DOHH2 (cell line): Measurements from ENCODE around the gene PPM1J.

Source experiments
- H3F3A ChIP-seq: fragments of 200-600 bp; sonication (generic), shearing (Covaris generic); 2 replicates; pipeline ENCODE4 v1.6.0; 2016; ENCODE audit warnings: antibody characterized with exemption, mild to moderate bottlenecking; ENCODE audit not compliant: control insufficient read depth, insufficient read depth
- H3K27ac ChIP-seq: fragments of 200-600 bp; sonication (generic); 2 replicates; pipeline ENCODE4 v1.5.1; 2014; ENCODE audit warnings: low read depth, mild to moderate bottlenecking, low read length, moderate library complexity
- H3K27me3 ChIP-seq: fragments of 200-600 bp; sonication (generic); 2 replicates; pipeline ENCODE4 v1.6.1; 2014; ENCODE audit warnings: mild to moderate bottlenecking, low read length, mixed read lengths; ENCODE audit not compliant: control insufficient read depth
- H3K36me3 ChIP-seq: fragments of 200-600 bp; sonication (generic); 2 replicates; pipeline ENCODE4 v1.6.1; 2014; ENCODE audit warnings: mild to moderate bottlenecking, low read length, moderate library complexity, mixed read lengths; ENCODE audit not compliant: control insufficient read depth
- H3K4me1 ChIP-seq: fragments of 200-600 bp; sonication (generic); 2 replicates; pipeline ENCODE4 v1.6.1; 2014; ENCODE audit warnings: mild to moderate bottlenecking, low read length, mixed read lengths; ENCODE audit not compliant: control insufficient read depth
- H3K4me2 ChIP-seq: fragments of 200-600 bp; sonication (generic); 2 replicates; pipeline ENCODE4 v1.6.0; 2014; ENCODE audit warnings: mild to moderate bottlenecking, low read length, moderate library complexity
- H3K4me3 ChIP-seq: fragments of 200-600 bp; sonication (generic); 2 replicates; pipeline ENCODE4 v1.5.1; 2014; ENCODE audit warnings: mild to moderate bottlenecking, low read length, mixed read lengths
- H3K79me2 ChIP-seq: fragments of 200-600 bp; sonication (generic); 2 replicates; pipeline ENCODE4 v1.6.1; 2014; ENCODE audit warnings: mild to moderate bottlenecking, low read length, mixed read lengths; ENCODE audit not compliant: control insufficient read depth
- H3K9me2 ChIP-seq: fragments of 200-600 bp; sonication (generic); replicated peaks from 2 replicates; pipeline ENCODE4 v1.6.1; 2014; ENCODE audit warnings: mild to moderate bottlenecking, low read length, mixed read lengths; ENCODE audit not compliant: control insufficient read depth
- H3K9me3 ChIP-seq: fragments of 200-600 bp; sonication (generic); 2 replicates; pipeline ENCODE4 v1.6.1; 2014; ENCODE audit warnings: antibody characterized with exemption, low read length, mixed read lengths; ENCODE audit not compliant: control insufficient read depth, insufficient read depth
- H4K20me1 ChIP-seq: fragments of 200-600 bp; sonication (generic); 2 replicates; pipeline ENCODE4 v1.6.0; 2014; ENCODE audit warnings: low read depth, mild to moderate bottlenecking, antibody characterized with exemption, low read length, moderate library complexity; ENCODE audit not compliant: control insufficient read depth, insufficient read depth
- EZH2phosphoT487 ChIP-seq: fragments of 200-600 bp; sonication (generic); IDR thresholded peaks from 2 replicates; pipeline ENCODE4 v1.6.1; 2017; ENCODE audit warnings: borderline replicate concordance, mild to moderate bottlenecking, antibody characterized with exemption, low read length, moderate library complexity, mixed read lengths
- TF ChIP-seq, protein P1 (sequence below): fragments of 200-600 bp; sonication (generic); IDR thresholded peaks from one replicate; pipeline ENCODE4 v1.5.1; 2014; ENCODE audit warnings: antibody characterized with exemption, mild to moderate bottlenecking, low read depth, low read length; ENCODE audit not compliant: poor library complexity, severe bottlenecking

The PPM1J gene

GRCh38 chr1:112744009-112744578 lies 29.0 kb upstream of the PPM1J start:
- no peak for TF ChIP-seq EZH2phosphoT487
- TF ChIP-seq, protein P1, sequence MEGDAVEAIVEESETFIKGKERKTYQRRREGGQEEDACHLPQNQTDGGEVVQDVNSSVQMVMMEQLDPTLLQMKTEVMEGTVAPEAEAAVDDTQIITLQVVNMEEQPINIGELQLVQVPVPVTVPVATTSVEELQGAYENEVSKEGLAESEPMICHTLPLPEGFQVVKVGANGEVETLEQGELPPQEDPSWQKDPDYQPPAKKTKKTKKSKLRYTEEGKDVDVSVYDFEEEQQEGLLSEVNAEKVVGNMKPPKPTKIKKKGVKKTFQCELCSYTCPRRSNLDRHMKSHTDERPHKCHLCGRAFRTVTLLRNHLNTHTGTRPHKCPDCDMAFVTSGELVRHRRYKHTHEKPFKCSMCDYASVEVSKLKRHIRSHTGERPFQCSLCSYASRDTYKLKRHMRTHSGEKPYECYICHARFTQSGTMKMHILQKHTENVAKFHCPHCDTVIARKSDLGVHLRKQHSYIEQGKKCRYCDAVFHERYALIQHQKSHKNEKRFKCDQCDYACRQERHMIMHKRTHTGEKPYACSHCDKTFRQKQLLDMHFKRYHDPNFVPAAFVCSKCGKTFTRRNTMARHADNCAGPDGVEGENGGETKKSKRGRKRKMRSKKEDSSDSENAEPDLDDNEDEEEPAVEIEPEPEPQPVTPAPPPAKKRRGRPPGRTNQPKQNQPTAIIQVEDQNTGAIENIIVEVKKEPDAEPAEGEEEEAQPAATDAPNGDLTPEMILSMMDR, result no peak
- Histone ChIP-seq H3F3A (no peaks in the 10 kb centered on the region), H3K4me2 (no peak overlapping the region), H3K79me2 (no peaks in the 10 kb centered on the region), H3K4me1 (no peaks in the 10 kb centered on the region), H3K27me3 (peaks cover 13% of the 10 kb centered on the region), H3K9me3 (no peaks in the 10 kb centered on the region), H3K27ac (no peak overlapping the region), H4K20me1 (no peaks in the 10 kb centered on the region), H3K36me3 (no peaks in the 10 kb centered on the region), H3K4me3 (no peak overlapping the region), H3K9me2 (no peaks in the 10 kb centered on the region)

DNA sequence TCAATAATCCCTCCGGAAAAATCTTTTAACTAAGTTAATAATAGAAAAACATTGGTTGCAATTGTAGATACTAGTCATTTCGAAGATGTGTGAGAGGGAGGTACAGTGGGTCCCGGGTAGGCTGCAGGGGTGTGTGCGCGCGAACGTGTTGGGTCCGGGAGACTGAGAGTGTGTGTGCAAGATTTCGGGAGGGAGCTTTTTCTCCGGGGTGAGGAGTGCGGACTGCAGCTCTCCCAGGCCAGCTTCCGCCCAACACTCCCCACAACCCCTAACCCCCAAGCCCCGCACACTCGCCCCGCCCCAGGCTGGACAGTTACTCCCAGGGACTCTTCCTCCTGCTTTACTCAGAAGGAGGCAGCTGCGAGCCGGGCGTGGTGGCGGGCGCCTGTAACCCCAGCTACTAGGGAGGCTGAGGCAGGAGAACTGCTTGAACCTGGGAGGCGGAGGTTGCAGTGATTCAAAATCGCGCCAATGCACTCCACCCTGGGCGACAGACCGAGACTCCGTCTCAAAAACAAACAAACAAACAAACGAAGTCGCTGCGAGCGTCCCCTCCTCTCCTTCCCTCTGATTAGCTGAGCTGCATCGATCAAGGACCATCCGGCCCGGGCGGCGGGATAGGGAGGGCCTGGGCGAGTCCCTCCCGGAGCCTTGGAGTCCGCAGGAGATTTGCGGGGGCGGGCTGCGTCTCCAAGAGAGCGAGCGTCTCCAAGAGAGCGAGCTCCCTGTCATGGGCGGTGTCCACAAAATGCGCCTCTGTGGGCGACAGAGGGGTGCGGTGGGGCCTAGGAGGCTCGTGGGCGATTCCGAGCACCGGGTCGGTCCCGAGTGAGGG lies 28.3 kb upstream of the PPM1J start:
- H3K4me1 ChIP-seq, result no peaks in the 10 kb centered on the region
- TF ChIP-seq, protein P1, result no peak
- TF ChIP-seq EZH2phosphoT487, result no peak
- no peaks in the 10 kb centered on the region for H3F3A ChIP-seq
- H3K4me2 ChIP-seq, result no peak overlapping the region
- H3K27me3 ChIP-seq, result peaks cover 12% of the 10 kb centered on the region
- H4K20me1 ChIP-seq, result no peaks in the 10 kb centered on the region
- H3K36me3 ChIP-seq, result no peaks in the 10 kb centered on the region
- H3K79me2 ChIP-seq, result no peaks in the 10 kb centered on the region
- H3K27ac ChIP-seq, result no peak overlapping the region
- no peaks in the 10 kb centered on the region for H3K9me2 ChIP-seq
- H3K9me3 ChIP-seq, result no peaks in the 10 kb centered on the region
- no peak overlapping the region for H3K4me3 ChIP-seq

DNA sequence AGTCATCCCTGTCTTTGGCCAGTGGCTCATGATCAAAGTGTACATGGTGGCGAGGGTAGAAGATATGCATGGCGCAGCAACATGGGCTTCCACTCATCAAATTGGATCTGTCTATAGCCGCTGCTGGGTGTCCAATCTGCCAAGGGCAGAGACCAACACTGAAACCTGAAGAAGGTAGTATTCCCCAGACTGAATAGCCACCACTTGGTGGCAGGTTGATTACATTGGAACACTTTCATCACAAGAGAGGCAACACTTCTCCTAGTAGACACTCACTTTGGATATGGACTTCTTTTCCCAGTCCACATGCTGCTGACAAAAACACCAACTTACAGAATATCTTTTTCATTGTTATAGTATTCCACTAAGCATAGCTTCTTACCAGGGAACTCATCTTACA lies 22.4 kb upstream of the PPM1J start:
- no peak overlapping the region for H3K27ac ChIP-seq
- no peaks in the 10 kb centered on the region for H3K9me2 ChIP-seq
- H3K9me3 ChIP-seq, result no peaks in the 10 kb centered on the region
- no peaks in the 10 kb centered on the region for H3F3A ChIP-seq
- H3K4me1 ChIP-seq, result peaks cover 6% of the 10 kb centered on the region
- no peaks in the 10 kb centered on the region for H3K36me3 ChIP-seq
- H3K27me3 ChIP-seq, result peaks cover 24% of the 10 kb centered on the region
- no peak overlapping the region for H3K4me3 ChIP-seq
- no peaks in the 10 kb centered on the region for H4K20me1 ChIP-seq
- TF ChIP-seq, protein P1, result no peak
- no peak for TF ChIP-seq EZH2phosphoT487
- H3K79me2 ChIP-seq, result no peaks in the 10 kb centered on the region
- H3K4me2 ChIP-seq, result no peak overlapping the region
